Endothelial cell (in vitro differentiated cells): ENCODE results near the gene UNC93B1. TPM values are rescaled to one million over a fixed set of nuclear protein-coding genes. Genes with fewer than 3 reads are reported as not detected.

Experiments
- DNase-seq: peaks from one replicate; pipeline ENCODE4 v3.0.0; 2021; ENCODE audit warnings: low spot score
- H3K27ac Mint-ChIP-seq: one replicate; pipeline ENCODE4 v1.8.0; 2021; ENCODE audit warnings: mixed read lengths, inconsistent platforms; ENCODE audit not compliant: unreplicated experiment
- H3K27me3 Mint-ChIP-seq: one replicate; pipeline ENCODE4 v1.8.0; 2021; ENCODE audit warnings: mild to moderate bottlenecking, moderate library complexity, mixed read lengths, inconsistent platforms; ENCODE audit not compliant: unreplicated experiment
- H3K36me3 Mint-ChIP-seq: one replicate; pipeline ENCODE4 v1.8.0; 2021; ENCODE audit warnings: mild to moderate bottlenecking, low read depth, mixed read lengths, inconsistent platforms; ENCODE audit not compliant: unreplicated experiment
- H3K4me1 Mint-ChIP-seq: one replicate; pipeline ENCODE4 v1.8.0; 2021; ENCODE audit warnings: mild to moderate bottlenecking, mixed read lengths, inconsistent platforms; ENCODE audit not compliant: unreplicated experiment
- H3K4me3 Mint-ChIP-seq: one replicate; pipeline ENCODE4 v1.8.0; 2021; ENCODE audit warnings: mild to moderate bottlenecking, mixed read lengths, inconsistent platforms; ENCODE audit not compliant: unreplicated experiment
- H3K9me3 Mint-ChIP-seq: one replicate; pipeline ENCODE4 v1.8.0; 2021; ENCODE audit warnings: mixed read lengths, inconsistent platforms; ENCODE audit not compliant: unreplicated experiment
- CTCF ChIP-seq: fragments of 200-600 bp; sonication (generic); IDR thresholded peaks from one replicate; pipeline ENCODE4 v1.5.0; 2021; ENCODE audit warnings: antibody characterized with exemption; ENCODE audit not compliant: unreplicated experiment
- total RNA-seq: library from RNA; stranded (reverse); fragmentation: NEBNext Ultra II Directional; extraction: Animal tissue kit (Norgen Biotek cat#: 25700); gene quantifications from one replicate; pipeline ENCODE4 v1.2.1, GENCODE V29; 2021; ENCODE audit not compliant: unreplicated experiment

The UNC93B1 gene
- total RNA-seq, 1 donor from 2014 or later: 13.1 TPM

GRCh38 chr11:68007498-68008380 lies 3.8 kb upstream of the UNC93B1 start:
- Mint-ChIP-seq H3K9me3 (no peaks in the 10 kb centered on the region), H3K4me1 (peaks cover 16% of the 10 kb centered on the region), H3K36me3 (peaks cover 5% of the 10 kb centered on the region), H3K4me3 (no peak overlapping the region), H3K27ac (no peak overlapping the region), H3K27me3 (peaks cover 9% of the 10 kb centered on the region)
- DNase-seq: no peak
- no peak for TF ChIP-seq CTCF

- H3K4me3 Mint-ChIP-seq: no peak overlapping the region
- H3K4me1 Mint-ChIP-seq: peaks cover 19% of the 10 kb centered on the region
- H3K27me3 Mint-ChIP-seq: peaks cover 14% of the 10 kb centered on the region
- H3K9me3 Mint-ChIP-seq: no peaks in the 10 kb centered on the region
- no peak for TF ChIP-seq CTCF
- peaks cover 5% of the 10 kb centered on the region for H3K36me3 Mint-ChIP-seq
- DNase-seq: no peak
- H3K27ac Mint-ChIP-seq: no peak overlapping the region
These were observed 2.8 kb upstream of the UNC93B1 start for GRCh38 chr11:68006606-68007166.

DNA sequence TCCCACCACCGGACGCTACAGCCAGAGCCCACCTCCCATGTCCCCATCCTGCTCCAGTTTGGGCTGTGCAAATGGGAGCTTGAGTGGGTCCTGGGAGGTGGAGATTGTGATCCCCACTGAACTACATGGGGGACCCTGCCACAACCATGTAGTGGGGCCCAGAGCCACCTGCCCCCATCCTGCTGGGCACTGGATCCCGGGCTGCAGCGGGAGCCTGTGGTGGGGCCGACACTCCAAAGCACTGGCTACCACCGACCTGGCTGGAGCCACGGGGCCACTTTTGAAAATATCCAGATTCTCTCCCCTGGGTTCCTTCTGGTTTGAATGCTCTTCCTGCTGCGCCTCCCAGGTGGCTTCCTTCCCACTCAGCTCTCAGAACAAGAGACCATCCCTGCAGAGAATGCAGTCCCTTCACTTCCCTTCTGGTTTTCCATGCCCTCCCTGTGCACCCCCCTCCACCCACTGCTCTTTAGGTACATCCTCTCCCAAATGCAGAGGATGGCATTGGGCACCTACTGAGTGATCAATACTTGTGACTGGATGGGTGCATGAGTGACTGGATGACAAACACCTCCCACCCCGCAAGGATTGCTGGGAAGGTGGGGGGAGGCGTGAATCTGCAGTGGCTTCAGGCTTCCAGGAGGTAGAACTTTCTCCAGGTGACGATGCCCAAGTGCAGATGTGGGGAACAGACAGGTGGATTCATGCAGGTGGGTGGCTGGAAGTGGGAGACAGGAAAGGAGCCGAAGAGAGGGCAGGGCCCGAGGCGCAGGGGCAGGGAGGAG lies 846 bp upstream of the UNC93B1 start:
- peaks cover 15% of the 10 kb centered on the region for H3K27me3 Mint-ChIP-seq
- TF ChIP-seq CTCF: no peak
- H3K4me1 Mint-ChIP-seq: peaks cover 19% of the 10 kb centered on the region
- peak overlapping the region; percentile 67 for H3K27ac Mint-ChIP-seq
- no peaks in the 10 kb centered on the region for H3K9me3 Mint-ChIP-seq
- DNase-seq: no peak
- H3K36me3 Mint-ChIP-seq: peaks cover 5% of the 10 kb centered on the region
- H3K4me3 Mint-ChIP-seq: peak overlapping the region; percentile 83

DNA sequence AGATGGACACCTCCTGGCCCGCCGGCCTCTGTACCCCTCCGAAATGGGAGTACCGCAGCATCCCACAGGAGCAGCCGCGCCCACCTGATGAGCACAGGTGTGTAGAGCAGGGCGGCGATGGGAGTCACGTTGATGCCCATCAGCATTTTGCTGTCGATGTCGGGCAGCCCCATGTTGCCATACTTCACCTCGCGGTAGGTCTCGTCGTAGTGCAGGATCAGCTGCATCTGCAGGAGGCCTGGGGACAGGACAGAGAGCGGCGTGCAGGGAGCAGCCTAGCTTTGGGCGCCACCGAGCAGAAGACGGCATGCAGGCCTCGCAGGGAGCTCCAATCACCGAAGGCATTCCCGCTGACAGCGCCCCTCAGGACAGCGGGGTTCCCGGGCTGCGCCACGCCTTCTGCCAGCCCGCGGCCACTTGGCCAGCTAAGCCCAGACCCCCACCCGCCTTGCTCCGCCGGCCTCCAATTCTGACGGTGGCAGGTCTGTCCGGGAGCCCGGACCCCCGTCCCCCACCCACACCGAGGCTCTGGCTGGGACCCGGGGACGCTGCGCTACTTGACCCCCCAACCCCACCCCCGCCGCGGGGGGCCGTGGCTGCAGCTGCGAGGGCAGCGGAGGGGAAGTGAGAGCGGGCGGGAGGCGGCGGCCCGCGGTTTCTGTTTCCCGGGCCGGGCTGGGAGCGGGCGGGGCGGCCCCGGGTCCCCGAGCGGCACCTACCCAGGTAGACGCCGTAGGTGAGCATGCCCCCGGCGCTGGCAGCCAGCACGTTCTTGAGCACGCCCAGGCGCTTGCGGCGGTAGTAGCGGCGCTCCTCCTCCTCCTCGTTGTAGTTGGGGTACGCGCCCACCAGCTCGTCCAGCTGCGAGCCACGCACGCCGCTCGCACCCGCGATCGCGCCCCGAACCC lies 705 bp downstream of the UNC93B1 start:
- peak; percentile 29 for DNase-seq
- peaks cover 12% of the 10 kb centered on the region for H3K4me1 Mint-ChIP-seq
- TF ChIP-seq CTCF: no peak
- no peaks in the 10 kb centered on the region for H3K9me3 Mint-ChIP-seq
- H3K27ac Mint-ChIP-seq: peak overlapping the region; percentile 57
- H3K36me3 Mint-ChIP-seq: peaks cover 5% of the 10 kb centered on the region
- H3K4me3 Mint-ChIP-seq: peak overlapping the region; percentile 91
- H3K27me3 Mint-ChIP-seq: peaks cover 12% of the 10 kb centered on the region
